Panc1 (cell line): Measurements from ENCODE around the gene PLPPR5. TPM values are rescaled to one million over a fixed set of nuclear protein-coding genes. Genes with fewer than 3 reads are reported as not detected.

Experiments used
- ATAC-seq: fragments of 200-7000 bp; cut with Tn5 transposase; 2 replicates; pipeline ENCODE4 v1.9.1; 2020; ENCODE audit warnings: mild to moderate bottlenecking, moderate library complexity
- BruUV-seq: library from RNA; stranded (reverse); fragments of 400-500 nt; replicated peaks from 2 replicates; lab custom pipeline; 2021; lab: Mats Ljungman, UMichigan
- CTCF ChIA-PET: fragments of 300-600 bp; sonication (Branson Sonifier 250); formaldehyde crosslinking; loops from one replicate; lab custom pipeline; 2022; ENCODE audit warnings: antibody characterized with exemption; lab: Charles Lee
- POLR2A ChIA-PET: fragments of 300-600 bp; sonication (Branson Sonifier 250); formaldehyde crosslinking; loops from one replicate; lab custom pipeline; 2022; ENCODE audit warnings: antibody characterized with exemption; lab: Charles Lee
- DNase-seq: peaks from one replicate; pipeline ENCODE4 v3.0.0-alpha.2; 2010; ENCODE audit warnings: low read depth, low spot score
- H3K27ac ChIP-seq: 2 replicates; pipeline ENCODE4 v1.5.1; 2011; ENCODE audit warnings: mild to moderate bottlenecking, low read length, inconsistent platforms
- H3K27me3 ChIP-seq: fragments of 200-500 bp; sonication (Bioruptor generic); 2 replicates; pipeline ENCODE4 v1.6.0; 2014; ENCODE audit warnings: low read length, inconsistent platforms; ENCODE audit not compliant: control insufficient read depth, insufficient read depth
- H3K36me3 ChIP-seq: fragments of 200-500 bp; sonication (Bioruptor generic); 2 replicates; pipeline ENCODE4 v1.5.1; 2014; ENCODE audit warnings: inconsistent platforms, mild to moderate bottlenecking, low read length, moderate library complexity; ENCODE audit not compliant: control insufficient read depth, insufficient read depth
- H3K4me1 ChIP-seq: 2 replicates; pipeline ENCODE4 v1.5.1; 2011; ENCODE audit warnings: inconsistent platforms, mild to moderate bottlenecking, low read length, moderate library complexity; ENCODE audit not compliant: control insufficient read depth, insufficient read depth
- H3K4me3 ChIP-seq, 2 experiments: 2 replicates each; pipeline ENCODE4 v1.5.1; 2011 to 2012; ENCODE audit warnings: low read depth in 2 of 2, low read length in 2 of 2, mild to moderate bottlenecking in 2 of 2, inconsistent platforms in 1 of 2, moderate library complexity in 1 of 2
- H3K9me3 ChIP-seq: fragments of 200-500 bp; sonication (Bioruptor generic); 2 replicates; pipeline ENCODE4 v1.5.1; 2014; ENCODE audit warnings: low read depth, mild to moderate bottlenecking, inconsistent platforms, low read length, moderate library complexity; ENCODE audit not compliant: control insufficient read depth, insufficient read depth
- POLR2AphosphoS5 ChIP-seq: IDR thresholded peaks from 2 replicates; pipeline ENCODE4 v1.6.1; 2012; ENCODE audit warnings: mild to moderate bottlenecking, low read depth, low read length, moderate library complexity
- SIN3A ChIP-seq: IDR thresholded peaks from 2 replicates; pipeline ENCODE4 v1.6.1; 2012; ENCODE audit warnings: low read depth, mild to moderate bottlenecking, low read length, moderate library complexity, borderline replicate concordance; ENCODE audit not compliant: insufficient read depth
- TCF7L2 ChIP-seq: IDR thresholded peaks from 2 replicates; pipeline ENCODE4 v1.6.1; 2011; ENCODE audit warnings: mild to moderate bottlenecking, low read depth, low read length, inconsistent platforms
- in situ Hi-C: cut with HindIII; loops from 2 replicates; pipeline ENCODE4 v1.10.0; 2016; ENCODE audit warnings: low sequenced_read_pairs, low pct_unique_long_range_greater_than_20kb
- intact Hi-C: fragments of 100-400 bp; cut with micrococcal nuclease; formaldehyde crosslinking; loops from one replicate; pipeline ENCODE4 v1.10.0; 2022; ENCODE audit not compliant: unreplicated experiment
- total RNA-seq: library from RNA; stranded (reverse); gene quantifications from one replicate; pipeline ENCODE4 v1.2.1, GENCODE V29; 2021; ENCODE audit not compliant: unreplicated experiment
- TF ChIP-seq, protein P1 (sequence below), 2 experiments: IDR thresholded peaks; 2 replicates each; pipeline ENCODE4 v1.6.1; 2011 to 2012; ENCODE audit warnings: low read depth in 2 of 2, control low read depth in 1 of 2, low read length in 1 of 2, mild to moderate bottlenecking in 1 of 2, moderate library complexity in 1 of 2; ENCODE audit not compliant: insufficient read depth in 1 of 2
- TF ChIP-seq, protein P2 (sequence below): fragments of 450-650 bp; IDR thresholded peaks from 2 replicates; pipeline ENCODE4 v1.5.1; 2017; ENCODE audit warnings: mild to moderate bottlenecking

The PLPPR5 gene
- total RNA-seq, 1 experiment from 2014 or later, result not detected

DNA sequence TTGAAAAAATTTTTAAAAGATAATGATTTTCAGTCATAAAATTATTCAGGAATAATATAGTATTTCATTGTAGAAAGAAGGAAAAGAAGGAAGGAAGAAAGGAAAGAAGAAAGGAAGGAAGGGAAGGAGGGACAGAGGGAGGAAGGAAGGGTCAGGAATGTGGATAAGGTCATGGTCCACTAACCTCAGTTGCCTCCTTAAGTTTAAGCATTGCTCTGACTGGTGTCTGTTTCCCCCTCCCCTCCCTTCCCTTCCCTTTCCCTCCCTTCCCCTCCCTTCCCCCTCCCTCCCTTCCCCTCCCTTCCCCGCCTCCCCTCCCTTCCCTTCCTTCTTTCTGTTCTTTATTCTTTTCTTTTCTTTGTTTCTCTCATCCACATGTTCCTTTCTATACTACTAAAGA lies 95.7 kb downstream of the PLPPR5 start:
- Histone ChIP-seq H3K9me3 (no peaks in the 10 kb centered on the region), H3K4me1 (no peaks in the 10 kb centered on the region), H3K27me3 (no peaks in the 10 kb centered on the region), H3K36me3 (no peaks in the 10 kb centered on the region), H3K4me3 (no peak overlapping the region), H3K27ac (no peak overlapping the region)
- POLR2A ChIA-PET, result no interaction called here
- in situ Hi-C loops, result no loop called here
- DNase-seq (no peak), ATAC-seq (no peak)
- TF ChIP-seq POLR2AphosphoS5 (no peak), TCF7L2 (no peak), SIN3A (no peak)
- TF ChIP-seq, protein P1, sequence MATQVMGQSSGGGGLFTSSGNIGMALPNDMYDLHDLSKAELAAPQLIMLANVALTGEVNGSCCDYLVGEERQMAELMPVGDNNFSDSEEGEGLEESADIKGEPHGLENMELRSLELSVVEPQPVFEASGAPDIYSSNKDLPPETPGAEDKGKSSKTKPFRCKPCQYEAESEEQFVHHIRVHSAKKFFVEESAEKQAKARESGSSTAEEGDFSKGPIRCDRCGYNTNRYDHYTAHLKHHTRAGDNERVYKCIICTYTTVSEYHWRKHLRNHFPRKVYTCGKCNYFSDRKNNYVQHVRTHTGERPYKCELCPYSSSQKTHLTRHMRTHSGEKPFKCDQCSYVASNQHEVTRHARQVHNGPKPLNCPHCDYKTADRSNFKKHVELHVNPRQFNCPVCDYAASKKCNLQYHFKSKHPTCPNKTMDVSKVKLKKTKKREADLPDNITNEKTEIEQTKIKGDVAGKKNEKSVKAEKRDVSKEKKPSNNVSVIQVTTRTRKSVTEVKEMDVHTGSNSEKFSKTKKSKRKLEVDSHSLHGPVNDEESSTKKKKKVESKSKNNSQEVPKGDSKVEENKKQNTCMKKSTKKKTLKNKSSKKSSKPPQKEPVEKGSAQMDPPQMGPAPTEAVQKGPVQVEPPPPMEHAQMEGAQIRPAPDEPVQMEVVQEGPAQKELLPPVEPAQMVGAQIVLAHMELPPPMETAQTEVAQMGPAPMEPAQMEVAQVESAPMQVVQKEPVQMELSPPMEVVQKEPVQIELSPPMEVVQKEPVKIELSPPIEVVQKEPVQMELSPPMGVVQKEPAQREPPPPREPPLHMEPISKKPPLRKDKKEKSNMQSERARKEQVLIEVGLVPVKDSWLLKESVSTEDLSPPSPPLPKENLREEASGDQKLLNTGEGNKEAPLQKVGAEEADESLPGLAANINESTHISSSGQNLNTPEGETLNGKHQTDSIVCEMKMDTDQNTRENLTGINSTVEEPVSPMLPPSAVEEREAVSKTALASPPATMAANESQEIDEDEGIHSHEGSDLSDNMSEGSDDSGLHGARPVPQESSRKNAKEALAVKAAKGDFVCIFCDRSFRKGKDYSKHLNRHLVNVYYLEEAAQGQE (IDR thresholded peaks at IDR 0.05; ENCODE audit: insufficient read depth in 1 of 2, low read depth in 2 of 2, low read length in 1 of 2), result no peak
- TF ChIP-seq, protein P2, sequence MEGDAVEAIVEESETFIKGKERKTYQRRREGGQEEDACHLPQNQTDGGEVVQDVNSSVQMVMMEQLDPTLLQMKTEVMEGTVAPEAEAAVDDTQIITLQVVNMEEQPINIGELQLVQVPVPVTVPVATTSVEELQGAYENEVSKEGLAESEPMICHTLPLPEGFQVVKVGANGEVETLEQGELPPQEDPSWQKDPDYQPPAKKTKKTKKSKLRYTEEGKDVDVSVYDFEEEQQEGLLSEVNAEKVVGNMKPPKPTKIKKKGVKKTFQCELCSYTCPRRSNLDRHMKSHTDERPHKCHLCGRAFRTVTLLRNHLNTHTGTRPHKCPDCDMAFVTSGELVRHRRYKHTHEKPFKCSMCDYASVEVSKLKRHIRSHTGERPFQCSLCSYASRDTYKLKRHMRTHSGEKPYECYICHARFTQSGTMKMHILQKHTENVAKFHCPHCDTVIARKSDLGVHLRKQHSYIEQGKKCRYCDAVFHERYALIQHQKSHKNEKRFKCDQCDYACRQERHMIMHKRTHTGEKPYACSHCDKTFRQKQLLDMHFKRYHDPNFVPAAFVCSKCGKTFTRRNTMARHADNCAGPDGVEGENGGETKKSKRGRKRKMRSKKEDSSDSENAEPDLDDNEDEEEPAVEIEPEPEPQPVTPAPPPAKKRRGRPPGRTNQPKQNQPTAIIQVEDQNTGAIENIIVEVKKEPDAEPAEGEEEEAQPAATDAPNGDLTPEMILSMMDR, result no peak
- CTCF ChIA-PET, result no interaction called here
- intact Hi-C loops, result no loop called here
- BruUV-seq, result no TSS peak

DNA sequence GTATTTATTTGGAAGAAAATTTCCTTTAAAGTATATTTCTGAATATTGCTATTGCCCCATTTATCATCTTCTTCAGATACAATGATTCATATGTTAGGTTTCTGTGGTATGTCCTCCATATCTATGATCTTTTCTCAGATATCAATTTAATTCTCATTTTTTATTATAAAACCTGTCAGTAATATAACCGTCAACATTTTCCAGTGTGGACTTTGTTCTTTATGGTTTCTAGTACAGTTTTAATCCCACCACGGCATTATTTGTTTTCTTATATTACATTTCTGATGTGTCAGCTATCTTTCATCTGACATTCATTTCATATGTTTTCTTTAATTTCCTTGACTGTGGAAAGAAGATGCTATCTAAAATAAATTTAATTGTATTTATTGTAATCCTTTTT lies 97.9 kb downstream of the PLPPR5 start:
- no peak overlapping the region for H3K4me3 ChIP-seq
- no peaks in the 10 kb centered on the region for H3K36me3 ChIP-seq
- ATAC-seq, result no peak
- no peaks in the 10 kb centered on the region for H3K4me1 ChIP-seq
- H3K9me3 ChIP-seq, result no peaks in the 10 kb centered on the region
- H3K27ac ChIP-seq, result no peak overlapping the region
- in situ Hi-C loops (no loop called here), intact Hi-C loops (no loop called here)
- BruUV-seq, result no TSS peak
- no peak for DNase-seq
- ChIA-PET CTCF (no interaction called here), POLR2A (no interaction called here)
- H3K27me3 ChIP-seq, result no peaks in the 10 kb centered on the region
- no peak for TF ChIP-seq SIN3A
- TF ChIP-seq, protein P1 (IDR thresholded peaks at IDR 0.05; ENCODE audit: insufficient read depth in 1 of 2, low read depth in 2 of 2, low read length in 1 of 2), result no peak
- no peak for TF ChIP-seq POLR2AphosphoS5
- TF ChIP-seq, protein P2, result no peak
- TF ChIP-seq TCF7L2, result no peak
